GM19452 (cell line): Measurements from ENCODE around the gene IRX5.

Experiments
- ATAC-seq: cut with Tn5 transposase; IDR thresholded peaks from one replicate; pipeline ENCODE4 v1.9.1; 2021; ENCODE audit not compliant: unreplicated experiment

The IRX5 gene

GRCh38 chr16:54944002-54944401, 13.3 kb downstream of the IRX5 start:
- no peak for ATAC-seq

GRCh38 chr16:54945063-54945462, 14.4 kb downstream of the IRX5 start:
- ATAC-seq = no peak

DNA sequence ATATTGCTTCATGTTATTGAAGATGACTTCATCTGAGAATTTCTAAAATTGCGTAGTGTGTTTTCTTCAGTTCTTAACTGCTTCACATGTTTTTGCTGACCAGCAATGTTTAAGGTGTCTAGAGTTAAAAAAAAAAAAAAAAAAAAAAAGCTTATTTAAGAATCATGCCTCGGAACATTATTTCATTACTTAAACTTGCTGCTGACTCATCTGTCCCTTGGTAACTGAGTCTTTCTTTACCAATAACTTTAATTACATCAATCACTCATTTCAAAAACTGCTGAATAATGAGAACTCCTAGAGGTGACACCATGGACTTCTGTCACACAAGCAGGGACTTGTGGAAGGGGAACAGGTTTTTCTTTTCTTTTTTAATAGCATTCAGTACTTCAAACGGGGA, 16.2 kb downstream of the IRX5 start:
- ATAC-seq = no peak

DNA sequence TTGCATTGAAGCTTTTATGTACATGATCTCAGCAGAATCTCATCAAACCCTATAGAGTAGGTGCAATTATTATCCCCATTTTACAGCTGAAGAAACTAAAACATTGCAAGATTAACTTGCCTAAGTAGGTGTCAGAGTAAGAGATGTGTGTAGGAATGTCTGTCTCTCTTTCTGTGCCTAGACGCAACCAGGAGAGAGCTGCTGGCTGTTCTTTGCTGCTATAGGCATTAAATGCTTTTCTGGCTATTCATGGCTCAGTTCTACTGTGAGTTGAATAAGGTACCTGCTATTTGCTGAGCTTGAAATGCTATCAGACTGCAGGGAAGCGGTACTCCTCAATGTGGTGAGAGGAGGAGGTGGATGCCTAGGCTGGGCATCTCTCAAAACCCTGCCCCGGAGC, 17.0 kb downstream of the IRX5 start:
- ATAC-seq = no peak

DNA sequence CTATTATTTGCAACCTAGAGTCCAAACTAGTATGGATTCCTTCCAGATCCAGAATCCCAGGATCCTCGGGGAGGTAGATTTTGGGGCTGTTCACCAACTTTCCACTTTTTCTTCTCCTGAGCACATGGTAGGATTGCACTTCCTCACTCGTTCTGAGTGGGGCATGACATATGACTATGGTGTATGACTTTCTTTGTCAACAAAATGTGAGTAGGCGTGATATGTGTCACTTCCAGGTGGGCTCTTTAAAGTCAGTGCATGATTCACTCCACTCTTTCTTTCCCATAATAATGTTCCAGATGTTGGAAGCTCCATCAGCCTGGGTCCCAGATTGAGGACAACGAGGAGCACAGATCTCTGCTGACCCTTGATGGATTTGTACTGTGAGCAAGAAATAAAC, 21.5 kb downstream of the IRX5 start:
- no peak for ATAC-seq

DNA sequence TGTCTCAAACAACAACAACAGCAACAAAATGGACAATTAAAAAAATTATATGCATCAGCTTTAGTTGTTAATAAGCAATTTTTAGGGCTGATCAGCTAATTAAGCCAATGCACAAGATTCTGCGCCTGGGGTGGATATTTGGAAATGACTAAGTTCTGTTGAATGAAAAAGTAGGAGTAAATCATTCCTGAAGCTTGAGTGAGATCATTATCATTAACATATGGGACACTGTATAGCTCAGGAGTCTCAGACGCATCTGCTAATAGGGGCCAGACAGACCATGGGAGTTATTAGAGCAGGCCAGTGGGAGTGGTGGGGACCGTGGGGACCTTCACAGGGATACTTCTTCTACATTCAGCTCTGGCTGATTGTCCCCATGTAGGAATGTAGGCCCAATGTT, 22.8 kb downstream of the IRX5 start:
- ATAC-seq = no peak

- no peak for ATAC-seq
Observed at GRCh38 chr16:54954220-54954619, 23.6 kb downstream of the IRX5 start.

GRCh38 chr16:54955757-54956156, 25.1 kb downstream of the IRX5 start:
- no peak for ATAC-seq

GRCh38 chr16:54957403-54958166, 26.9 kb downstream of the IRX5 start:
- no peak for ATAC-seq

DNA sequence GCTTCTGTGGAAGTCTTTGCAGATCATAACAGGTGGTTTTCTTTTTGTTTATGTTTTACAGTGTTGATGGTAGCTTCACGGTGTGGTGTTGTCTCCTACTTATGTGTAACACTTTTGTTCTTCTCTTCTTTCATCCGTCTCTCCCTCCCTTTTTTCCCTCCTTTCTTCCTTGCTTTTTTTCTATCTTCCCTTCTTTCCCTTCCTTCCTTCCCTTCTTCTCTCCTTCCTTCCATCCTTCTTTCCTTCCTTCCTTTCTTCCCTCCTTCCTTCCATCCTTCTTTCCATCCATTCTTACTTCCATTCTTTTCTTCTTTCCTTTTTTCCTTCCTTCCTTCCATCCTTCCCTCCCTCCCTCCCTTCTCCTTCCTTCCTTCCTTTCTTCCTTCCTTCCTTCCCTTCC, 31.4 kb downstream of the IRX5 start:
- no peak for ATAC-seq

DNA sequence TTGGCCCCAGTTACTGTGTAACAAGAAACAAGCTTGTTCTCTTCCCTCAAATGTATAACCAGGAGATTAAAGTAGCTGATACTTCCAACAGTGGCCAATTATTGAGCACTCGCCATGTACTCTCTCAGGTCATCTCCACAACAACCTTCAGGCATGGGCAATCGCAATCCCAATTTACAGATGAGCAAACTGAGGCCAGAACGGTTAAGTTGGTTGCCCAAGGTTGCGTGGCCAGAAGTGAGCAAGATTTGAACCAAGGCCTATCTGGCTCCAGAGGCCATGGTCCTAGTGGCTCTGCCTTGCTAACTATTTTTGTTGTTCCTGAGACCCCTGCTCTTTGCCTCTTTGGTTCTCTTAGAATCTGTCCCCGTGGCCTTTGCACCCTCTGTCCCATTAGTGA, 33.6 kb downstream of the IRX5 start:
- no peak for ATAC-seq

- no peak for ATAC-seq
Observed at GRCh38 chr16:54965464-54965863, 34.8 kb downstream of the IRX5 start.

GRCh38 chr16:54968011-54968410, 37.3 kb downstream of the IRX5 start:
- no peak for ATAC-seq

- no peak for ATAC-seq
Observed at GRCh38 chr16:54968784-54969183, 38.1 kb downstream of the IRX5 start.

GRCh38 chr16:54970016-54970415, 39.4 kb downstream of the IRX5 start:
- ATAC-seq = no peak

DNA sequence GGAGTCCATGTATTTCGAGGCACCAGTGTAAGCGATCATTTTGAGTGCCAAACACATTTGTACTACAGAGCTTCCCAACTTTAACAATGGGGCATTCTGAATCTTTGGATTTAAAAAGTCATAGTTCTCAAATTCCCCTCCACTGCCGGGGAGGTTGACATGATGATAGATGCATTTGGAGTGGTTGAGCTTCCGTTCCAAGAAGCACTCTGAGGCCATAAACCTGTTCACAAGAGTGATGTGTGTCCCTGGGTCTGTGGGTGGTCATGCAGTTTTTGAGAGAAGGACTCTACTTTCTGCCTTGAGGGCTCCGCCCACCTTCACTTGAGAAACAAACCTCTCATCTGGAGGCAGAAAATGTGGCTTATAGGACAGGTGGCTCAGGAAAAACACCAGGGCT, 43.7 kb downstream of the IRX5 start:
- ATAC-seq = no peak

DNA sequence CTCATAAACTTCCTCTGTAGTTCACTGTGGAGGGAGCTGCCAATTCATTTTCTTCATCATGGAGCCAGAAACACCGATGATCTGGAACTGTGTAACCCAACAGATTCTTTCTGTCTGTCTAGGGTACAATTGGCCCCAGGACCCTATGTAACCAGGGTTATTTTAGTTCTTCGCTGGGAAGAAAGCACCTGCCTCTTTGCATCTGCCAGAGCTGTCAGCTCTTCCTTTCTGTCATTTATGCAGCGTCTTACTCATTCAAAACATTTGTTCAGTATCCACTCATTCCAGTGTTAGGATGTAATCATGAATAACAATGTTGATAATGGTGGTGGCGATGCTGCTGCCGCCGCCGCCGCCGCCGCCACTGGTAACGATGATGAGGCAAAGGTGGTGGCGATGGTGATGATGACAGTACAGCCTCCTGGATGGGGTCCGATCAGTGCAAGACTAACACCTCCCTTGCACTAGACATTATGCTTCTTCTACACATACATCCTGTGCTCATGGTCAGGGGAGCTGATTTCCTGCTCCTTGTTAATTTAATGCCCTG, 46.1 kb downstream of the IRX5 start:
- ATAC-seq = no peak

GRCh38 chr16:54977211-54977610, 46.5 kb downstream of the IRX5 start:
- ATAC-seq = no peak

DNA sequence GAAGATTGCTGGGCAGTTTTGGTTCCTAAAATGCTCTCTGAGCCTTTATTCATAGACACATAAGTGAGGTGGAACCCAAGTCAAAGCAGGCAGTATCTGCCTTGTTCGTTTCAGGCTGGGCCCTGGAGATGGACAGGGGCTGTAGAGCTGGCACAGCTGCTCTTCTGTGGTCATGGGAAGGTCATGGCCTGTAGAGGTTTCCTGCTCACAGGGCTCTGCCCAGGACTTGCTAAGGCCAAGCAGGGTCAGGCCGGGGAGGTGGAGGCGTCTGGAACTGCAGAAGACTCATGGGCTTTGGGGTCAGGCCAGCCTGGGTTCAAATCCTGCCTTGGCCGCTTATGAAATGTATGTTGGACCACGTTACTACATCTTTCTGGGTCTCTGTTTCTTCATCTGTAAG, 50.2 kb downstream of the IRX5 start:
- no peak for ATAC-seq
